Breast epithelium (tissue), 3 donors: ENCODE data around the gene ALX1.

Source experiments
- CTCF ChIP-seq, 3 donors: fragments of 450-650 bp; IDR thresholded peaks; one replicate each; pipeline ENCODE4 v1.5.1; 2016 to 2017; ENCODE audit warnings: antibody characterized with exemption in 3 of 3, mild to moderate bottlenecking in 3 of 3, moderate library complexity in 3 of 3
- POLR2AphosphoS5 ChIP-seq, 3 donors: sonication (generic); formaldehyde crosslinking; IDR thresholded peaks; one replicate each; pipeline ENCODE4 v1.6.1; 2017; ENCODE audit warnings: antibody characterized with exemption in 3 of 3

- TF ChIP-seq CTCF (IDR thresholded peaks at IDR 0.05) (no peak), POLR2AphosphoS5 (IDR thresholded peaks at IDR 0.05) (no peak)
Measured at GRCh38 chr12:85348779-85349178, 68.8 kb downstream of the ALX1 start.
